Caki2 (cell line): Measurements from ENCODE around the gene KRTAP5-11. TPM values are rescaled to one million over a fixed set of nuclear protein-coding genes. Genes with fewer than 3 reads are reported as not detected.
"Not testable (repeated sequence)": the region's sequence is repeated elsewhere in the genome, so short reads cannot be mapped to it uniquely, and the experiment has no call there.

ENCODE experiments used
- DNase-seq: peaks from one replicate; pipeline ENCODE4 v3.0.0-alpha.2; 2015; ENCODE audit warnings: low read depth
- in situ Hi-C: cut with HindIII; loops from 2 replicates; pipeline ENCODE4 v1.10.0; 2016; ENCODE audit warnings: low sequenced_read_pairs, low pct_unique_long_range_greater_than_20kb, mixed read lengths
- total RNA-seq: library from RNA; depleted of rRNA; stranded (reverse); fragments of >200 nt; shearing (Covaris generic); gene quantifications from 2 replicates; pipeline ENCODE4 v1.2.3, GENCODE V29; 2014; ENCODE audit warnings: low replicate concordance; rRNA removed

KRTAP5-11 gene, protein sequence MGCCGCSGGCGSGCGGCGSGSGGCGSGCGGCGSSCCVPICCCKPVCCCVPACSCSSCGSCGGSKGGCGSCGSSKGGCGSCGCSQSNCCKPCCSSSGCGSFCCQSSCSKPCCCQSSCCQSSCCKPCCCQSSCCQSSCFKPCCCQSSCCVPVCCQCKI
- total RNA-seq, result not detected in 2 replicates

DNA sequence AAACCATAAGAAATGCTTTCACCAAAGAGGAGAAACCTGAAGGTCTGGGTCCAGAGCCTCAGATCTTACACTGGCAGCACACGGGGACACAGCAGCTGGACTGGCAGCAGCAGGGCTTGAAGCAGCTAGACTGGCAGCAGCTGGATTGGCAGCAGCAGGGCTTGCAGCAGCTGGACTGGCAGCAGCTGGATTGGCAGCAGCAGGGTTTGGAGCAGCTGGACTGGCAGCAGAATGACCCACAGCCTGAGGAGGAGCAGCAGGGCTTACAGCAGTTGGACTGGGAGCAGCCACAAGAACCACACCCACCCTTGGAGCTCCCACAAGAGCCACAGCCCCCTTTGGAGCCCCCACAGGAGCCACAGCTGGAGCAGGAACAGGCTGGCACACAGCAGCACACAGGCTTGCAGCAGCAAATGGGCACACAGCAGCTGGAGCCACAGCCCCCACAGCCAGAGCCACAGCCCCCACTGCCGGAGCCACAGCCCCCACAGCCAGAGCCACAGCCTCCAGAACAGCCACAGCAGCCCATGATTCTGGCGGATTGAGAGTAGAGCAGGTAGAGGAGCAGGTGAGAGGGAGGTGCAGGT, at the start of gene KRTAP5-11:
TSS of gene KRTAP5-11 (minus strand) at position 567 of the 587 bp plus-strand sequence. CDS start at position 529, 38 bp downstream.
- no peak for DNase-seq
- in situ Hi-C loops, result no loop called here

DNA sequence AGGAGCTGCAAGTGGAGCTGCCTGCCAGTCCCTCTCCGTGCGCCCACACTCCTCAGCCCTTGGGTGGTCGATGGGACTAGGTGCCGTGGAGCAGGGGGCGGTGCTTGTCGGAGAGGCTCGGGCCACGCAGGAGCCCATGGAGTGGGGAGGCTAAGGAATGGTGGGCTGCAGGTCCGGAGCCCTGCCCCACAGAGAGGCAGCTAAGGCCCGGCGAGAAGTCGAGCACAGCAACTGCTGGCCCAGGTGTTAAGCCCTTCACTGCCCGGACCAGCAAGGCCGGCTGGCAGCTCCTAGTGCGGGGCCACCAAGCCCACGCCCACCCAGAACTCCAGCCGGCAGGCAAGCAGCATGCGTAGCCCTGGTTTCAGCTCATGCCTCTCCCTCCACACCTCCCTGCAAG, 48.9 kb upstream of the KRTAP5-11 start:
- DNase-seq, in situ Hi-C loops: not testable (repeated sequence)

DNA sequence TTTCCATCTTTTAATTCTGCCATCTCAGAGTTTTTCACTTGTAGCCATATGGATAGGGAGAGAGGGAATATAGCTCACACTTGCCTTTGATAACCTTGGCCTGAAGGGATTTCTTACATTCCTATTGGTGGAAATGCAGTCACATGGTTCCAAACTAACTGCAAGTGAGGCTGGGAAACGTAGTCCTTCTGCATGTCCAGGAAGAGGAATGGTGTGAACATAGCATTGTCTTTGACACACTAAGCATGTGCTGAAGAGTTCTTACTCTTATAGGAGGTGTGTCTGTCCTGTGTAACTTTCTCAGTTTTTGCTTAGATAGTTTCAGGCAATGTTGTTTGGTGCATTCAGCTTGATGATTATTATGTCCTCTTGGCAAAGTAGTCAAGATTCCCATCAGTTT, 47.4 kb upstream of the KRTAP5-11 start:
- peak; percentile 18 for DNase-seq

DNA sequence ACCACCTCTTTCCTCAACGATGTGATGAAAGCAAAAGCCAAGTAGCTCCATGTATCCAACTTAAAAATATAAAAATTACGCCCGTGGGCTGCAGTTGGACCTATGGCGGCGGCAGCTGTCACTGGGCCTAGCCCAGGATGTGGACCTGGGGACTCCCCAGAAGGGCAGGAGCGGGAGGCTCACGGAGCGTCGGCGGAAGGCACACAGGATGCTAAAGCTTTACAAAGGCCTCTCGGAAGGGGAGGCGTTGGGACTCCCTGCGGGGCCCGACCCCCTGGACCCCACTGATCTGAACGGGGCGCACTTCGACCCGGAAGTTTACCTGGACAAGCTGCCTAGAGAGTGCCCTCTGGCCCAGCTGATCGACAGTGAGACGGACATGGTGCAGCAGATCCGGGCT, 46.3 kb upstream of the KRTAP5-11 start:
- DNase-seq, in situ Hi-C loops: not testable (repeated sequence)

More for the DNA sequence above, 47.4 kb upstream of the KRTAP5-11 start:
- in situ Hi-C loops, result not testable (repeated sequence)

DNA sequence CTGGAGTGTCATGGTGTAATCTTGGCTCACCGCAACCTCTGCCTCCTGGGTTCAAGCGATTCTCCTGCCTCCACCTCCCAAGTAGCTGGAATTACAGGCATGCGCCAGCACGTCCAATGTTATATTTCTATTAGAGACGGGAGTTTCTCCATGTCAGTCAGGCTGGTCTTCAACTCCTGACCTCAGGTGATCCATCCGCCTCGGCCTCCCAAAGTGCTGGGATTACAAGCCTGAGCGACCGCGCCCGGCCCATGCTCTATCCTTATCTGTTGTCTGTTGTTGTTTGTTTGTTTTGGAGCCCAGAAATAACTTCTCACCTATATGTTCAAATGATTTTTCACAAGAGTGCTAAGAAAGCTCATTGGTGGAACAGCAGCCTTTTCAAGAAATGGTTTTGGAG, 40.6 kb upstream of the KRTAP5-11 start:
- in situ Hi-C loops, DNase-seq: not testable (repeated sequence)

DNA sequence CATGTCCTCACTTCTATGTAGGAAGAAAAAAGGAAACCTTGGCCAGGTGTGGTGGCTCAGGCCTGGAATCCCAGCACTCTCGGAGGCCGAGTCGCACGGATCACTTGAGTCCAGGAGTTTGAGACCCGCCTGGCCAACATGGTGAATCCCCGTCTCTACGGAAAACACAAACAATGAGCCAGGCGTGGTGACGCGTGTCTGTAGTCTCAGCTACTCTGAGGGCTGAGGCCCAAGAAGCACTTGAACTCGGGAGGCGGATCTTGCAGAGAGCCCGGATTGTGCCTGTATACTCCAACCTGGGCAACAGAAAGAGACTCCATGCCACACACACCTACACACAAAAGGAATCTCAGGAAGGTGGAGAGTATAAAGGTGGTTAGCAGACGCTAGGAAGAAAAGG, 39.9 kb upstream of the KRTAP5-11 start:
- in situ Hi-C loops, result not testable (repeated sequence)

DNA sequence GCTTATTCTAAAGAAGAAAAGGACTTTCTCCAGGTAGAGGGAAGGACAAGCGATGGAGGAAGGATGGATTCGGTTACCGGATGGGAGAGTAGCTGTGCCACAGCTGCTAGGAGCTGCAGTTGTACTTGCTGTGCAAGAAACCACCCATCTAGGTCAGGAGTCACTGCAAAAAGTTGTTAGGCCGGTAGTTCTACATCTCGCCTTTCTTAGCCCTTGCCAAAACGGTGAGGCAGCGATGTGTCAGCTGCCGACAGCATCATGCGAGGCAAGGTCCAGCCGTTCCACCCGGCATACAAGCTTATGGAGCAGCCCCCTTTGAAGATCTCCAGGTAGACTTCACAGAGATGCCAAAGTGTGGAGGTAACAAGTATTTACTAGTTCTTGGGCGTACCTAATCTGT, 32.3 kb upstream of the KRTAP5-11 start:
- DNase-seq, in situ Hi-C loops: not testable (repeated sequence)

More for the DNA sequence above, 39.9 kb upstream of the KRTAP5-11 start:
- not testable (repeated sequence) for DNase-seq

DNA sequence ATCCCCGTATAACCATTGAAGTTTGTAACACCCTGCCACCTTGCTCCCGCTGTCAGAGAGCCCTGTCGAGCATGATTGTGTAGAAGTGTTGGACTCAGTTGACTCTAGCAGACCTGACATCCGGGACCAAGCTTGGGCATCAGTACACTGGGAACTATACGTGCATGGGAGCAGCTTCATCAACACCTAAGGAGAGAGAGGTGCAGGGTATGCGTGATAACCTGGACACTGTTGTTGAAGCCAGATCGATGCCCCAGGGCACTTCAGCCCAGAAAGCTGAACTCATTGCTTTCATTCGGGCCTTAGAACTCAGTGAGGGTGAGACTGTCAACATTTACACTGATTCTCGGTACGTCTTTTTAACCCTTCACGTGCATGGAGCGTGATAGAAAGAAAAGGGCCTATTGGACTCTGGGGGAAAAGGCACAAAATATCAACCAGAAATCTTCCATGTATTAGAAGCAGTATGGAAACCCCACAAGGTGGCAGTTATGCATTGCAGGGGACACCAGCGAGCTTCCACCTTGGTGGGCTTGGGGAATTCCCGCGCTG, 31.8 kb upstream of the KRTAP5-11 start:
- DNase-seq, in situ Hi-C loops: not testable (repeated sequence)

DNA sequence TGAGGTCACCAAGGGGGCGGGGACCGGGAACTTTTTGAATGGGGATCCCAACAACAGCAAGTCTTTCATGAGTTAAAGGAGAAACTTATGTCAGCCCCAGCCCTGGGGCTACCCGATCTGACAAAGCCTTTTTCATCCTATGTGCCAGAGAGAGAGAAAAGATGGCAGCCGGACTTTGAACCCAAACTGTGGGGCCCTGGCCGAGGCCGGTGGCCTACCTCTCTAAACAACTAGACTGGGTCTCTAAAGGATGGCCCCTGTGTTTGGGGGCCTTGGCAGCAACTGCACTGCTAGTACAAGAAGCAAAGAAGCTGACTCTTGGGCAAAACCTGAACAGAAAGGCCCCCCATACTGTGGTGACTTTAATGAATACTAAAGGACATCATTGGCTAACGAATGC, 31.3 kb upstream of the KRTAP5-11 start:
- in situ Hi-C loops, result not testable (repeated sequence)

DNA sequence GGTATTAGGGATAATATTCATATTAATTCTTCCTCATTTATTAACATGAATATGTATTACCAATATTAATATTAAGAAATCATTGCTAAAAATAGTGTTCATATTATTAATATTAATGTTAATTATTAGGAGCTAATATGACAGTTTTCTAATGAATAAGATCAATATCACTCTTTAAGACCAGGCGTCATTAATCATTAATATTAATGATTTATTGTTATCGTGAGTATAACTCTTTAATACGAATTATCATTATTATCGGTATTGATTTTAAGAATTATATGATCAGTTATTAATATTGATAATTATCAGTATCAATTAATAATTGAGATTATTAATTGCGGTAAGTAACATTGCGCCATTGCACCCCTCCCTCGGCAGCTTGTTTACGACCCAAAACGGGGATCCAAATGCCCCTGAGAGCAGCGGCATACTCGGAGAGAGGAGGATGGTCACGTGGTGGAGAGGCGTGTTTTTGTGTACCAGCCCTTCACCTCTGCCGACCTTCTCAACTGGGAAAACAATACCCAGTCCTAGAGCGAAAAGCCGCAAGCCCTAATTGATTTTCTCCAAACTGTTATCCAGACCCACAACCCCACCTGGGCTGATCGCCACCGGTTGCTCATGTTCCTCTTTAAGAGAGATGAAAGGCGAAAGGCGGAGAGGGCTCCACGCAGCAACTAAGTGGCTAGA, 28.7 kb upstream of the KRTAP5-11 start:
- DNase-seq, in situ Hi-C loops: not testable (repeated sequence)

More for the DNA sequence above, 31.3 kb upstream of the KRTAP5-11 start:
- DNase-seq, result not testable (repeated sequence)

DNA sequence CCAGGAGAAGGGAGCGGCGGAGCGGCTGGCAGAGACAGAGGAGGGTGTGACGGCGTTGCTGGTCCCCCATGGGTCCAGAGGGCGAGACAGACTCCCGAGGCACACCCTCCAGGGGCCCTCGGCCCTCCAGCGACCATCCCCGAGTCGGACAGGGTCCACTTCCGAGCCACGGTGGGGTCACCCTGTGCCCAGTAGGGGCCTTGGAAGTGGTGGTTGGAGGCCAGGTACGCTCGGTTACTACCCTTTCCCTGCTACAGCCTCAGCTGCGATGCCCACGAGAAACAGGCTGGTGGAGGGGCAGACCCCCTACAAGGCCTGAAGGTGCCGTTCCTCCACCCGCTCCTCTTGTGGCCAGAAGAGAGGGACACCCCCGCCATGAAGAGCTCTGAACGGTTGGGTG, 25.6 kb upstream of the KRTAP5-11 start:
- DNase-seq, in situ Hi-C loops: not testable (repeated sequence)

DNA sequence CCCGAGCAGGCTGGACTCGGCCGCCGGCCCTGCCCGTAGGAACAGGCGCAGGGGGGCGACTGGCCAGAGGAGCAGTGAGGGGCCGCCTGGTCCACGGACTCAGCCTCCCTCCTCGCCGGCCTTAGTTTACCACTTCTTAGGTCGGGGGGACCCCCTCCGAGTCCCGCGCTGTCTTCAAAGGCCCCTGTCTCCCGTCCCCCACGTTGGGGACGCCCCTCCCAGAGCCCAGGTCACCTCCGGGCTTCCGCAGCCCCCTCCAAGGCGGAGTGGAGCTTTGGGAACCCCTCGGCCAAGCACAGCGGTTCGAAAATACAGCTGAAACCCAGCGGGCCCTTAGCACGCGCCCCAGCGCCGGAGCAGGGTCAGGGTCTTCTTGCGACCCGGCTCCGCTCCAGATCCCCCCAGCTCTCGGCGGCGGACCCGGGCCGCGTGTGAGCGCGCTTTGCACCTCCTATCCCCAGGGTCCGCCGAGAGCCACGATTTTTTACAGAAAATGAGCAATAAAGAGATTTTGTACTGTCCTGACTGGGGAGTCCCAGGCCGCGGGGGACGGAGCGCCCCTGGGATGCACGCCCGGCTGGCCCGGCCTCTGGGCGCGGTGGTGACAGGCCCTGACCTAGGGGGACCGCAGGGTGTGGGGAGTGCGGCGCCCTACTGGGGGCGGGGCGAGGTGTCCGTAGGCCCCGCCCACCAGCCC, 25.0 kb upstream of the KRTAP5-11 start:
- DNase-seq, in situ Hi-C loops: not testable (repeated sequence)

DNA sequence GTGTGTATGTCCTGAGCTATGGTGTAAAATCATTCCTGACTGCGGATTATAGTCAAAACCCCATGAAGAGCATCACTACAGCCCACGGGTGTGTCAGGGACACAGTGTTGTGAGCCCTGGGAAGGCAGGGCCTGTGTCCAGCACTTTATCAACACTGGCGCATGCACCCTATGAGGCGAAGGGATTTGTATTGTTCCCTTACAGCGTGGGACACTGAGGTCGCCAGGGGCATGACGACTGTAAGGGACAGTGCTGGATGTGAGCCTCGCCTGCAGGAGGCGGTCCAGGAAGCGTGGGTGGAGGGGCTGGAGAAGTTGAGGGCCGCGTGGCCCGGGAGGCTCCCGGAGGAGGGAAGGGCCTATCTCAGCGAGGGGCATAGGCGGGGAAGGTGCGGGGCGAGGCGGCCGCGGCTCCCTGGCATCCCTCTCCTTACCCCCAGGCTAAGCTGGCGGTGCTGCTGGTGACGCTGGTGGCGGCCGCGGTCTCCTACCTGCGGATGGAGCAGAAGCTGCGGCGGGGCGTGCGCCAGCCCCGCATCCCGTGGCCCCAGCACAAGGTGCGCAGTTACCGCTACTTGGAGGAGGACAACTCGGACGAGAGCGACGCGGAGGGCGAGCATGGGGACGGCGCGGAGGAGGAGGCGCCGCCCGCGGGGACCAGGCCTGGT, 24.3 kb upstream of the KRTAP5-11 start:
- DNase-seq, in situ Hi-C loops: not testable (repeated sequence)

DNA sequence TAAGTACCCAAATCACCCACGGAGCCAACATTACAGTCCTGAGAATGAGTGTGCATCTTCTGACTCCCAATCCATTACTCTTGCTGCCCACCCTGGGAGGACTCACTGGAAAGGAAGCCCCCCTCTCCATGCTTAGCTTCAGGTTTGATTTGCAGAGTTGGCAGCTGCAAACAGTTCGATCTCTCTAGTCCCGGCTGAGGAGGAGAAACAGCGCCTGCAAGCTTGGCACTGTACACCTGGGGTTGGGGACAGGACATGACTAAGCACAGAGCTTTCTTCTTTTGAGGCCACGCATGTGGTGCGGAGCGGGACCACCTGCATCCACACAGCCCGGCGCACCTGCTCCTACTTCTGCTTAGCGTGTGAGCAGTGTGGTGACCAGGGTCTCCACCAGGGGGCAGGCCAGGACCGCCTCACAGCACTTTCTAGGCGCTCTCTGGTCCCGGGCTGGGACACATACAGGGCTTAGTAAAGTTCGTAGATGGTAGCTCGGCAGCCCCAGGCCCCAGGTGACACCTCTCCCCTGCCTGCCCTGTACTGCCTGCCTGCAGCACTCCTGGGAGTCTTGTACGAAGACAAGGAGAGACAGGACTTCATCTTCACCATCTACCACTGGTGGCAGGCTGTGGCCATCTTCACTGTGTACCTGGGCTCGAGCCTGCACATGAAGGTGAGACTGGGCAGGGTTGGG, 22.3 kb upstream of the KRTAP5-11 start:
- in situ Hi-C loops, DNase-seq: not testable (repeated sequence)

DNA sequence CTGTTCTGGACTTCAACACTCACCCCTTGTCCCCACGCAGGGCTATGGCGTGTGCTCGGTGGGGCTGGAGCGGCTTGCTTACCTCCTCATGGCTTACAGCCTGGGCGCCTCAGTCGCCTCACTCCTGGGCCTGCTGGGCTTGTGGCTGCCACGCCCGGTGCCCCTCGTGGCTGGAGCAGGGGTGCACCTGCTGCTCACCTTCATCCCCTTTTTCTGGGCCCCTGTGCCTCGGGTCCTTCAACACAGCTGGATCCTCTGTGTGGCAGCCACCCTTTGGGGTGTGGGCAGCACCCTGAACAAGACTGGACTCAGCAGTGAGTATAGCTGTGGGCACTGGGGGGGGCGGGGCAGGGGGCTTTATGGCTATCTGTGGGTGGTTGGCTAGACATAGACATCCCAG, 20.5 kb upstream of the KRTAP5-11 start:
- not testable (repeated sequence) for DNase-seq

DNA sequence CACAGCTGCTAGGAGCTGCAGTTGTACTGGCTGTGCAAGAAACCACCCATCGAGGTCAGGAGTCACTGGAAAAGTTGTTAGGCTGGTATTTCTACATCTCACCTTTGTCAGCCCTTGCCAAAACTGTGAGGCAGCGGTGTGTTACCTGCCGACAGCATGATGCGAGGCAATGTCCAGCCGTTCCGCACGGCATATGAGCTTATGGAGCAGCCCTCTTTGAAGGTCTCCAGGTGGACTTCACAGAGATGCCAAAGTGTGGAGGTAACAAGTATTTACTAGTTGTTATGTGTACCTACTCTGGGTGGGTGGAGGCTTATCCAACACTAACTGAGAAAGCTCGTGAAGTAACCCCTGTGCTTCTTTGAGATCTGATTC, 6.9 kb upstream of the KRTAP5-11 start:
- in situ Hi-C loops, DNase-seq: not testable (repeated sequence)

More for the DNA sequence above, 20.5 kb upstream of the KRTAP5-11 start:
- in situ Hi-C loops, result not testable (repeated sequence)

DNA sequence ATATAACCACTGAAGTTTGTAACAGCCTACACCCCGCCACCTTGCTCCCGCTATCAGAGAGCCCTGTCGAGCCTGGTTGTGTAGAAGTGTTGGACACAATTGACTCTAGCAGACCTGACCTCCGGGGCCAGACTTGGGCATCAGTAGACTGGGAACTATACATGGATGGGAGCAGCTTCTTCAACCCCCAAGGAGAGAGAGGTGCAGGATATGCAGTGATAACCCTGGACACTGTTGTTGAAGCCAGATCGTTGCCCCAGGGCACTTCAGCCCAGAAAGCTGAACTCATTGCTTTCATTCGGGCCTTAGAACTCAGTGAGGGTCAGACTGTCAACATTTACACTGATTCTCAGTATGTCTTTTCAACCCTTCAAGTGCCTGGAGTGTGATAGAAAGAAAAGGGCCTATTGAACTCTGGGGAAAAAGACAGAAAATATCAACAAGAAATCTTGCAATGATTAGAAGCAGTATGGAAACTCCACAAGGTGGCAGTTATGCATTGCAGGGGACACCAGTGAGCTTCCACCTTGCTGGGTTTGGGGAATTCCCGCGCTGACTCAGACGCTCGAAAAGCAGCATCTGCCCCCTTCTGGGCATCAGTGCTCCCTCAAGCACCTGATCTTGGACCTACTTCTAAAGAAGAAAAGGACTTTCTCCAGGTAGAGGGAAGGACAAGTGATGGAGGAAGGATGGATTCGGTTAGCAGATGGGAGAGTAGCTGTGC, 6.3 kb upstream of the KRTAP5-11 start:
- DNase-seq, result peak; percentile 18
- in situ Hi-C loops, result not testable (repeated sequence)
